Psoas muscle (tissue), 8 donors: ENCODE data around the gene MAB21L2. TPM values are rescaled to one million over a fixed set of nuclear protein-coding genes. Genes with fewer than 3 reads are reported as not detected.
A peak's percentile ranks its signal among the peaks of the same experiment; 100 is the strongest.

ENCODE experiments used
- ATAC-seq, 4 donors: fragments of 200-7000 bp; cut with Tn5 transposase; one replicate each; pipeline ENCODE4 v1.9.1; 2020; ENCODE audit warnings: moderate library complexity in 3 of 4, mild to moderate bottlenecking in 2 of 4
- DNase-seq, 2 donors: peaks; one replicate each; pipeline ENCODE4 v3.0.0-alpha.2; 2020
- H3K27ac ChIP-seq: fragments of 200-600 bp; one replicate; pipeline ENCODE4 v1.8.0; 2022
- H3K27me3 ChIP-seq, 3 donors: fragments of 200-600 bp in 1 of 3; one replicate each; pipeline versions ENCODE4 v1.6.1 to v1.8.0; 2013 to 2022; ENCODE audit warnings: low read length in 2 of 3, mild to moderate bottlenecking in 2 of 3, moderate library complexity in 1 of 3; ENCODE audit not compliant: insufficient read depth in 3 of 3
- H3K36me3 ChIP-seq, 2 donors: fragments of 200-600 bp in 1 of 2; one replicate each; pipeline versions ENCODE4 v1.6.1 to v1.8.0; 2013 to 2022; ENCODE audit warnings: low read depth in 1 of 2, mild to moderate bottlenecking in 1 of 2, moderate library complexity in 1 of 2; ENCODE audit not compliant: insufficient read depth in 1 of 2
- H3K4me1 ChIP-seq: fragments of 200-600 bp; one replicate; pipeline ENCODE4 v1.8.0; 2022
- H3K4me3 ChIP-seq: fragments of 200-600 bp; one replicate; pipeline ENCODE4 v1.8.0; 2022; ENCODE audit warnings: mild to moderate bottlenecking
- H3K9me3 ChIP-seq: fragments of 200-600 bp; one replicate; pipeline ENCODE4 v1.8.0; 2022
- CTCF ChIP-seq: fragments of 200-600 bp; IDR thresholded peaks from one replicate; pipeline ENCODE4 v1.8.0; 2022; ENCODE audit warnings: antibody characterized with exemption
- WGBS, 3 donors: extraction: QIAGEN DNeasy Blood & Tissue Kit; methylation state at CpG; one replicate each; pipeline versions ENCODE4 v1.1.6 to v1.1.7; 2013; 5-methylcytosine and 5-hydroxymethylcytosine counted together
- intact Hi-C, 2 donors: fragments of 100-400 bp; cut with DNase I; formaldehyde crosslinking; loops; one replicate each; pipeline versions ENCODE4 v1.11.0 to v1.14.2; 2022
- polyA plus RNA-seq, 3 donors: library from polyadenylated mRNA; stranded (reverse); fragments of 200-250 nt; gene quantifications; one replicate each; pipeline ENCODE4 v1.2.3, GENCODE V29; 2013
- total RNA-seq, 4 donors: library from RNA; stranded (reverse); fragmentation: NEBNext Ultra II Directional in 2 of 4; extraction: Animal tissue kit (Norgen Biotek cat#: 25700) in 2 of 4; gene quantifications; one replicate each; pipeline versions ENCODE4 v1.2.1 to v1.2.4, GENCODE V29; 2021 to 2023
- donor health status: healthy with polysubstance abuse.
- donor health status: DM: no; HTN: no; CAD: no; lungs with moderate emphysema.
- donor health status: Bipolar disorder and iron deficiency.
- donor health status: healthy.
- donor health status: DM: yes; HTN: yes; CAD: no.
- donor health status: DM: no; HTN: no; CAD: no.
- donor health status: DM: no; HTN: no; CAD: no.
- donor health status: DM: yes; HTN: yes; CAD: no.

MAB21L2 gene
- total and polyA plus RNA-seq, 7 donors: 0.01 to 0.03 TPM; not detected in 5

DNA sequence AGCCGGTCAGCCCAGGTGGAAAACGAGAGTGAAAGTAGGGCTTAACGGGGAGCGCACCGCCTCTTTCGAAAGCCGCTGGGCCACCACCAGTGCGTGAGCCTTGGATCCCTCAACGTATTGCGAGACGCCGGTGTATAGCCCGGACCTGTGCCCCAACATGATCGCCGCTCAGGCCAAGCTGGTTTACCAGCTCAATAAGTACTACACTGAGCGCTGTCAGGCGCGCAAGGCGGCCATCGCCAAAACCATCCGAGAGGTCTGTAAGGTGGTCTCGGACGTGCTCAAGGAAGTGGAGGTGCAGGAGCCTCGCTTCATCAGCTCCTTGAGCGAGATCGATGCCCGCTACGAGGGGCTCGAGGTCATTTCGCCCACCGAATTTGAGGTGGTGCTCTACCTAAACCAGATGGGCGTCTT, 929 bp downstream of the MAB21L2 start:
- Histone ChIP-seq H3K4me3 (peak overlapping the region; percentile 46), H3K36me3 (no peaks in the 10 kb centered on the region)
- WGBS, 3 donors: 75 to 81% (median 76%) methylated on average over 32 of the region's 32 CpGs

DNA sequence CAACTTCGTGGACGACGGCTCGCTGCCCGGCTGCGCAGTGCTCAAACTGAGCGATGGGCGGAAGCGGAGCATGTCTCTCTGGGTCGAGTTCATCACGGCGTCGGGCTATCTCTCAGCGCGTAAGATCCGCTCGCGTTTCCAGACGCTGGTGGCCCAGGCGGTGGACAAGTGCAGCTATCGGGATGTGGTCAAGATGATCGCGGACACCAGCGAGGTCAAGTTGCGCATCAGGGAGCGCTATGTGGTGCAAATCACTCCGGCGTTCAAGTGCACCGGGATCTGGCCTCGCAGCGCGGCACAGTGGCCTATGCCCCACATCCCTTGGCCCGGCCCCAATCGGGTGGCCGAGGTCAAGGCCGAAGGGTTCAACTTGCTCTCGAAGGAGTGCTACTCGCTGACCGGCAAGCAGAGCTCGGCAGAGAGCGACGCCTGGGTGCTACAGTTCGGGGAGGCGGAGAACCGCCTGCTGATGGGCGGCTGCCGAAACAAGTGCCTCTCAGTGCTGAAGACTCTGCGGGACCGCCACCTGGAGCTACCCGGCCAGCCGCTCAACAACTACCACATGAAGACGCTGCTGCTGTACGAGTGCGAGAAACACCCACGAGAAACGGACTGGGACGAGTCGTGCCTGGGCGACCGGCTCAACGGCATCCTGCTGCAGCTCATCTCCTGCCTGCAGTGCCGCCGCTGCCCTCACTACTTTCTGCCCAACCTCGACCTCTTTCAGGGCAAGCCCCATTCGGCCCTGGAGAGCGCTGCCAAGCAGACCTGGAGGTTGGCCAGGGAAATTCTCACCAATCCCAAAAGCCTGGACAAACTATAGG, 1.5 kb downstream of the MAB21L2 start:
- Histone ChIP-seq H3K36me3 (no peaks in the 10 kb centered on the region), H3K27me3 (no peaks in the 10 kb centered on the region), H3K9me3 (no peaks in the 10 kb centered on the region), H3K4me1 (no peaks in the 10 kb centered on the region), H3K4me3 (peak overlapping the region; percentile 46), H3K27ac (no peak overlapping the region)
- intact Hi-C loops: no loop called here
- no peak for TF ChIP-seq CTCF
- ATAC-seq: no peak
- peak in 1 of 2 donors; percentile 13 for DNase-seq
- 55 to 60% (median 56%) methylated on average over 66 of the region's 66 CpGs for WGBS, 3 donors

More for the DNA sequence above, 929 bp downstream of the MAB21L2 start:
- no peaks in the 10 kb centered on the region for H3K9me3 ChIP-seq
- TF ChIP-seq CTCF: no peak
- H3K4me1 ChIP-seq: no peaks in the 10 kb centered on the region
- no peaks in the 10 kb centered on the region for H3K27me3 ChIP-seq
- no peak for ATAC-seq
- peak in 1 of 2 donors; percentile 51 for DNase-seq
- H3K27ac ChIP-seq: no peak overlapping the region
- intact Hi-C loops: no loop called here

GRCh38 chr4:150584111-150584915, 2.4 kb downstream of the MAB21L2 start:
- WGBS, 3 donors: 85 to 86% (median 86%) methylated on average over 11 of the region's 11 CpGs
- DNase-seq: no peak
- Histone ChIP-seq H3K36me3 (no peaks in the 10 kb centered on the region), H3K9me3 (no peaks in the 10 kb centered on the region), H3K4me1 (no peaks in the 10 kb centered on the region), H3K27me3 (no peaks in the 10 kb centered on the region), H3K4me3 (peak overlapping the region; percentile 46), H3K27ac (no peak overlapping the region)
- no peak for ATAC-seq
- intact Hi-C loops: no loop called here
- no peak for TF ChIP-seq CTCF

DNA sequence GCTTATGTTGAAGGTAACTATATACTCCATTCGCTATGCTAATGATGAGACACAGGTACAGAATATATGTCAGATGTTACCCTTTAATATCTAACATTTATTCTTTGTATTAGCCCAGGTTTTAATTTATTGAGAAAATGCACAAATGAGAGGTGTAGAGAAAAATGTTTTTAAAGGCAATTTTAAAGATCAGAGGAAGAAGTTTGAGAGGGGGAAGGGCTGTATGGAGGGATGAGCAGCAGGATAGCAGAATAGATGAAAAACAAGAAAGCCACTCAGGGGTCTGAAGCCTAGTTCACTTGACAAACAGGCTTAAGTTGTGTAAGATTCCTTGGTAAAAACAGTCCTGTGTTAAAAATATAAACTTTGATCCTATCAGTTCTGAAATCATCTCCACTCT, 3.7 kb downstream of the MAB21L2 start:
- H3K36me3 ChIP-seq: peaks cover 0 to 3% of the 10 kb centered on the region in 2 donors
- 96 to 100% (median 98%) methylated on average over 1 of the region's 1 CpG for WGBS, 3 donors
- H3K4me3 ChIP-seq: no peak overlapping the region
- no peaks in the 10 kb centered on the region for H3K9me3 ChIP-seq
- DNase-seq: no peak
- intact Hi-C loops: no loop called here
- no peak overlapping the region for H3K27ac ChIP-seq
- H3K27me3 ChIP-seq: no peaks in the 10 kb centered on the region
- ATAC-seq: no peak
- no peak for TF ChIP-seq CTCF
- no peaks in the 10 kb centered on the region for H3K4me1 ChIP-seq
